Natural killer cell (primary cell): ENCODE data around the gene STIM2. TPM values are rescaled to one million over a fixed set of nuclear protein-coding genes. Genes with fewer than 3 reads are reported as not detected.
A peak's percentile ranks its signal among the peaks of the same experiment; 100 is the strongest.

ENCODE experiments used
- ATAC-seq, 3 donors: fragments of 150-1000 bp in 2 of 3; fragments of 200-7000 bp in 1 of 3; cut with Tn5 transposase; 1 replicate in 1 of 3; 2 replicates in 2 of 3; pipeline ENCODE4 v1.10.0; 2021; ENCODE audit warnings: mild to moderate bottlenecking in 2 of 3, moderate library complexity in 2 of 3
- DNase-seq, 2 donors: peaks; one replicate each; pipeline versions ENCODE4 v3.0.0 to v3.0.0-alpha.2; 2013 to 2021; ENCODE audit warnings: mixed read lengths in 1 of 2
- H3K27ac ChIP-seq: one replicate; pipeline ENCODE4 v1.5.1; 2013; ENCODE audit warnings: mild to moderate bottlenecking, low read length
- H3K27me3 ChIP-seq: one replicate; pipeline ENCODE4 v1.6.1; 2013; ENCODE audit warnings: low read length; ENCODE audit not compliant: control insufficient read depth, insufficient read depth
- H3K36me3 ChIP-seq: one replicate; pipeline ENCODE4 v1.6.1; 2013; ENCODE audit warnings: low read length; ENCODE audit not compliant: control insufficient read depth, insufficient read depth
- H3K4me1 ChIP-seq: one replicate; pipeline ENCODE4 v1.6.1; 2013; ENCODE audit warnings: low read length; ENCODE audit not compliant: control insufficient read depth, insufficient read depth
- H3K4me3 ChIP-seq: one replicate; pipeline ENCODE4 v1.5.1; 2013; ENCODE audit warnings: low read length
- H3K9me3 ChIP-seq: one replicate; pipeline ENCODE4 v1.6.1; 2013; ENCODE audit warnings: low read length; ENCODE audit not compliant: control insufficient read depth, insufficient read depth
- H3K27ac Mint-ChIP-seq, 2 donors: one replicate each; pipeline ENCODE4 v1.8.0; 2022; ENCODE audit warnings: mild to moderate bottlenecking in 2 of 2, mixed read lengths in 2 of 2, moderate library complexity in 1 of 2
- H3K27me3 Mint-ChIP-seq, 2 donors: one replicate each; pipeline ENCODE4 v1.8.0; 2022; ENCODE audit warnings: low read depth in 2 of 2, mixed read lengths in 2 of 2
- H3K36me3 Mint-ChIP-seq: one replicate; pipeline ENCODE4 v1.8.0; 2022; ENCODE audit warnings: mixed read lengths
- H3K4me1 Mint-ChIP-seq, 2 donors: one replicate each; pipeline ENCODE4 v1.8.0; 2022; ENCODE audit warnings: mixed read lengths in 2 of 2
- H3K4me3 Mint-ChIP-seq: one replicate; pipeline ENCODE4 v1.8.0; 2022; ENCODE audit warnings: mild to moderate bottlenecking, moderate library complexity, mixed read lengths
- H3K9me3 Mint-ChIP-seq, 2 donors: one replicate each; pipeline ENCODE4 v1.8.0; 2022; ENCODE audit warnings: mixed read lengths in 2 of 2
- WGBS: methylation state at CpG from one replicate; pipeline ENCODE4 v1.1.7; 2013; ENCODE audit warnings: missing lambda C conversion rate; ENCODE audit not compliant: insufficient coverage; 5-methylcytosine and 5-hydroxymethylcytosine counted together
- intact Hi-C: fragments of 100-400 bp; cut with micrococcal nuclease; formaldehyde crosslinking; loops from one replicate; pipeline ENCODE4 v1.14.2; 2022
- total RNA-seq, 4 donors: library from RNA; stranded (reverse); fragments of 120-200 nt in 1 of 4; gene quantifications; one replicate each; pipeline versions ENCODE4 v1.2.3 to v1.2.4, GENCODE V29; 2013 to 2022
- TF ChIP-seq, protein P1 (sequence below): fragments of 200-600 bp; IDR thresholded peaks from one replicate; pipeline ENCODE4 v1.8.0; 2022; ENCODE audit warnings: antibody characterized with exemption

Gene STIM2
- total RNA-seq, 3 donors from 2014 or later (not counting 1 experiment from before 2014, with no cell fraction given): 98.3 to 104 (median 100) TPM

DNA sequence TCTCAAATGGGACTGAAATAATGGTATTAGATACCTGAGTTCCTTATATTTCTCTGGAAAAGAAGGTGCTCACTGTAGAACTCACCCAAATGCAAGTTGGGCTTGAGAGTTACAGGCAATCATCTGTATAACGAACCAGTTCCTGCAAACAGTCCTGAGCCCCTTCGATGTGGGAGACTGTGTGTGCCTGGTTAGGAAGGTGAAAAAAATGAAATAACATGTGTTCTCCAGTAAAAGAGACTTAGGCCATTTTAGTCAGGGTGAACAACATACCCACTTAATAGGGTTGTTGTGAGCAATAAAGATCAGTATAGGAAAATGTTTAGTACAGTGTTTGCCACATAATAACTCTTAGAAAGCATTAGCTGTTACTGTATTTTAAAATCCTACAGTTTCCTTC lies 23.4 kb downstream of the STIM2 start:
- WGBS: 19% methylated on average over 2 of the region's 2 CpGs
- Histone ChIP-seq H3K4me3 (no peak overlapping the region), H3K4me1 (peaks cover 24% of the 10 kb centered on the region), H3K9me3 (no peaks in the 10 kb centered on the region), H3K27ac (peak overlapping the region; percentile 98), H3K36me3 (no peaks in the 10 kb centered on the region), H3K27me3 (no peaks in the 10 kb centered on the region)
- Mint-ChIP-seq H3K9me3 (no peaks in the 10 kb centered on the region), H3K36me3 (no peaks in the 10 kb centered on the region), H3K27ac (peak overlapping the region; percentile 92 to 94), H3K4me1 (peaks cover 73 to 75% of the 10 kb centered on the region in 2 donors), H3K27me3 (no peaks in the 10 kb centered on the region), H3K4me3 (peak overlapping the region; percentile 88)
- DNase-seq (peak in 1 of 2 donors; percentile 42), ATAC-seq (peak; percentile 4 to 6 (median 4))
- TF ChIP-seq, protein P1, sequence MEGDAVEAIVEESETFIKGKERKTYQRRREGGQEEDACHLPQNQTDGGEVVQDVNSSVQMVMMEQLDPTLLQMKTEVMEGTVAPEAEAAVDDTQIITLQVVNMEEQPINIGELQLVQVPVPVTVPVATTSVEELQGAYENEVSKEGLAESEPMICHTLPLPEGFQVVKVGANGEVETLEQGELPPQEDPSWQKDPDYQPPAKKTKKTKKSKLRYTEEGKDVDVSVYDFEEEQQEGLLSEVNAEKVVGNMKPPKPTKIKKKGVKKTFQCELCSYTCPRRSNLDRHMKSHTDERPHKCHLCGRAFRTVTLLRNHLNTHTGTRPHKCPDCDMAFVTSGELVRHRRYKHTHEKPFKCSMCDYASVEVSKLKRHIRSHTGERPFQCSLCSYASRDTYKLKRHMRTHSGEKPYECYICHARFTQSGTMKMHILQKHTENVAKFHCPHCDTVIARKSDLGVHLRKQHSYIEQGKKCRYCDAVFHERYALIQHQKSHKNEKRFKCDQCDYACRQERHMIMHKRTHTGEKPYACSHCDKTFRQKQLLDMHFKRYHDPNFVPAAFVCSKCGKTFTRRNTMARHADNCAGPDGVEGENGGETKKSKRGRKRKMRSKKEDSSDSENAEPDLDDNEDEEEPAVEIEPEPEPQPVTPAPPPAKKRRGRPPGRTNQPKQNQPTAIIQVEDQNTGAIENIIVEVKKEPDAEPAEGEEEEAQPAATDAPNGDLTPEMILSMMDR: no peak
- intact Hi-C loops: loop anchor here (1.0 kb wide), 2 partner anchors 11 to 24 kb away; partner anchors contain the start of gene STIM2

DNA sequence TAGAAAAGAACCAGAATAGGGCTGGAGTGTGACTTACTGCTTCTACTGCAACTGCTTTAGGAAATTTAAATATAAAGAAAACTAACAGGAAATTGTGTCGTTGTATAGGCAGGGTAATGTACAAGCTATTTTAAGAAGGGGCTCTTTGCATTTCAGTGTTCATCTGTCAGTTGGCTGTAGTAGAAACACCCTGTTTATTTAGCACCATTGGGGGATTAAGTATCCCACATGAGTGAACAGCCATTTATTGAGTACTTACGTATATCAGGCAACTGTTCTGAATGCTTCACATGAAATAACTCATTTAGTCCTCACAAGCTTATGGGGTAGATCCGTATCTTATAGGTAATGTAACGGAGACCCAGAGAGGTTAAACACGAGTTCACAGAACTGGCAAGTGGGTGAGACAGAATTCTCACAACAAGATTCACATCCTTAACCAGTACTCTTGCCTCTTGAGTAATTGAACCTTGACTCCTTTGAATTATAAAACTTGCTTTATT lies 23.9 kb downstream of the STIM2 start:
- H3K9me3 ChIP-seq: no peaks in the 10 kb centered on the region
- peak overlapping the region; percentile 0 for H3K4me3 ChIP-seq
- WGBS: 23% methylated on average over 4 of the region's 5 CpGs
- Mint-ChIP-seq H3K9me3 (no peaks in the 10 kb centered on the region), H3K4me1 (peaks cover 72 to 73% of the 10 kb centered on the region in 2 donors), H3K27me3 (no peaks in the 10 kb centered on the region), H3K36me3 (no peaks in the 10 kb centered on the region), H3K4me3 (peak overlapping the region; percentile 88), H3K27ac (peak overlapping the region; percentile 92 to 94)
- ATAC-seq (peak; percentile 72 to 90 (median 73)), DNase-seq (peak in 1 of 2 donors; percentile 63)
- H3K4me1 ChIP-seq: peaks cover 23% of the 10 kb centered on the region
- peak overlapping the region; percentile 98 for H3K27ac ChIP-seq
- intact Hi-C loops: loop anchor here (1.0 kb wide), 2 partner anchors 11 to 24 kb away; partner anchors contain the start of gene STIM2
- TF ChIP-seq, protein P1: no peak
- no peaks in the 10 kb centered on the region for H3K36me3 ChIP-seq
- no peaks in the 10 kb centered on the region for H3K27me3 ChIP-seq

DNA sequence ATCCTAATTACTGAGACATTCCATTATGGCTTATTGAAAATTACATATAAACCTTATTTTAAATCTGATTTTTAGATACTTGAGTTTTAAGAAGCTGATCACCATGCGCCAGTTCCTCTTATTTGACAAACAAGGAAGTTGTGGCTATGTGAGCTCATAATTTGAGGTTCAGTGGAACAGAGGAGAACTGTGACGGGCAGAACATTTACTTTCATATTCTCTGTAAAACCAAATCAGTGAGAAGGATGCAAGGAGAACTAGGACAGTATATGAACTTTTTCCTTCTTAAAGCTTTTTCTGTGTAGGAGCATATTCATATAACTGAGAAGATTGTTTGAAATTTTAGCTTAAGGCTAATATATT lies 25.3 kb downstream of the STIM2 start:
- H3K4me3 ChIP-seq: peak overlapping the region; percentile 15
- TF ChIP-seq, protein P1: no peak
- DNase-seq: peak in 1 of 2 donors; percentile 86

More for the DNA sequence above, 25.3 kb downstream of the STIM2 start:
- H3K27me3 ChIP-seq: no peaks in the 10 kb centered on the region
- ATAC-seq: peak; percentile 52 to 65 (median 65)
- Mint-ChIP-seq H3K4me1 (peaks cover 70 to 73% of the 10 kb centered on the region in 2 donors), H3K4me3 (peak overlapping the region; percentile 88), H3K27me3 (no peaks in the 10 kb centered on the region), H3K27ac (peak overlapping the region; percentile 92 to 94), H3K36me3 (no peaks in the 10 kb centered on the region), H3K9me3 (no peaks in the 10 kb centered on the region)
- intact Hi-C loops: loop anchor here (1.0 to 2.0 kb wide), 2 partner anchors 8 to 15 kb away; no protein-coding TSS in a partner anchor
- H3K9me3 ChIP-seq: no peaks in the 10 kb centered on the region
- peaks cover 17% of the 10 kb centered on the region for H3K4me1 ChIP-seq
- H3K36me3 ChIP-seq: no peaks in the 10 kb centered on the region
- 0% methylated on average over 1 of the region's 2 CpGs for WGBS
- H3K27ac ChIP-seq: peak overlapping the region; percentile 98
